Subcutaneous adipose tissue (tissue), 4 donors: ENCODE results near the gene C3orf70. TPM values are rescaled to one million over a fixed set of nuclear protein-coding genes. Genes with fewer than 3 reads are reported as not detected.

Source experiments
- CTCF ChIP-seq: fragments of 450-650 bp; IDR thresholded peaks from one replicate; pipeline ENCODE4 v1.5.1; 2016; ENCODE audit warnings: low read depth, mild to moderate bottlenecking, control low read depth, antibody characterized with exemption, moderate library complexity
- total RNA-seq, 4 donors: library from RNA; depleted of rRNA; stranded (reverse); fragments of >200 nt; gene quantifications; one replicate each; pipeline ENCODE4 v1.1.0, GENCODE V29; 2016

C3orf70 gene
- total RNA-seq, 4 donors from 2014 or later = 0.68 to 4.1 (median 2.3) TPM

GRCh38 chr3:185084402-185084801 is 68.5 kb downstream of the C3orf70 start:
- no peak for TF ChIP-seq CTCF

GRCh38 chr3:185082829-185083228 is 70.0 kb downstream of the C3orf70 start:
- no peak for TF ChIP-seq CTCF

GRCh38 chr3:185082149-185082548 is 70.7 kb downstream of the C3orf70 start:
- no peak for TF ChIP-seq CTCF

DNA sequence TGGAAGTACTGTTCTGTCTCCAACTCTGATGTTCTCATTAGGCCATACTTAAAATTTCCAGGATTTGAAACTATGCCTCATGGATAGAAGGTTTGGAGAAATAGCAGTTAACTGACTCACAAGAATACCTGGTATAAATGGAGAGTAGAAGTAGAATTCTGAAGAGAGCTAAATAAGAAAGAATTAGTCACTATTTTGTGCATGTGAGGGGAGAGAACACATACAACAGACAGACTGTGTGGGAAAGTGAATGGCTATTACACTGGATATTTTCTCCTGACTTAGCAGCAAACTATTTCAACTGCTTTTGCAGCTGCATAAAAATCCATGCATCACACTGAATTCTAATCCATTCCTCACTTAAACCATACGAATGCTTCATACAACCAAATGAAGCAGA is 71.3 kb downstream of the C3orf70 start:
- TF ChIP-seq CTCF = no peak

DNA sequence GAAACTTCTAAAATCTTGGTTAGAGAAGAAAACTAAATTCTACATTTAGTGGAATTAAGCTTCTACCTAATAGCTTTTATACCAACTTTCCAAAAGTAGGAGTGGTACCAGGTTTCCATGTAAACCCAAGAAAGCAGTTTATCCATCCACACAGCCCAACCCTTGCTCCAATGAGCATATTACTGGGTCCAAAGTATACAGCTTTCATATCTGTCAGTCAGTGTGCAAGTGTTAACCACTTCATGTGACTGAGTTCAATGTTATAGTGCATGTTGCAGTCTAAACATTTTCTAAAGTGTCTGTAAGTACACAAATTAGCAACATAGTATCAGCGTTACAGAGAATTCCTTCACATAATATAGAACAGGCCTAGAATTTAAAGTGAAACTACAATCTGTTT is 73.2 kb downstream of the C3orf70 start:
- no peak for TF ChIP-seq CTCF

- TF ChIP-seq CTCF = no peak
These were observed 76.6 kb downstream of the C3orf70 start for GRCh38 chr3:185076219-185076618.

GRCh38 chr3:185075547-185075946 is 77.3 kb downstream of the C3orf70 start:
- TF ChIP-seq CTCF = no peak
